ENCODE data around the gene SETD1A.

DNA sequence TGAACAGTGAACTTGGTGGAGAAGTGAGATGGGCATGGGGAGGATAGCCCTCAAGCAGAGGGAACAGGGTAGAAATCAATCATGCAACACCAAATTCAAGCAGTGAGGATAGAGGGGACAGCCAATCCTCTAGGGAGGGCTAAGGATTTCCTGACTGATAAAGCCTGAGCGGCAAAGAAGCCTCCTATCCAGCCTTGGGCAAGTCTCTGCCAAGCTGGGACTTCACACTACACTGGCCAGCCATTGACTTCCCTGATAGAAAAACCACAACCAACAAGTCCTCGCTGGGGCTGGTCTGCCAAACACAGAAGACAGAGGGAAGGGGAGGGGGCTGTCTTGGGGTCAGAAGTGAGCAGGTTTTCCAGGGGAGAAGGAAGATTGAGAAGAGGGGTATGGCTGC, 36.7 kb upstream of the SETD1A start:
- TF ChIP-seq EZH2 (IDR thresholded peaks at IDR 0.05; ENCODE audit: low read depth, low read length, severe bottlenecking) (no peak), POLR2A (IDR thresholded peaks at IDR 0.05; ENCODE audit: control extremely low read depth in 1 of 2, low read depth in 2 of 2, low read length in 2 of 2) (no peak)
- TF ChIP-seq, protein P1, sequence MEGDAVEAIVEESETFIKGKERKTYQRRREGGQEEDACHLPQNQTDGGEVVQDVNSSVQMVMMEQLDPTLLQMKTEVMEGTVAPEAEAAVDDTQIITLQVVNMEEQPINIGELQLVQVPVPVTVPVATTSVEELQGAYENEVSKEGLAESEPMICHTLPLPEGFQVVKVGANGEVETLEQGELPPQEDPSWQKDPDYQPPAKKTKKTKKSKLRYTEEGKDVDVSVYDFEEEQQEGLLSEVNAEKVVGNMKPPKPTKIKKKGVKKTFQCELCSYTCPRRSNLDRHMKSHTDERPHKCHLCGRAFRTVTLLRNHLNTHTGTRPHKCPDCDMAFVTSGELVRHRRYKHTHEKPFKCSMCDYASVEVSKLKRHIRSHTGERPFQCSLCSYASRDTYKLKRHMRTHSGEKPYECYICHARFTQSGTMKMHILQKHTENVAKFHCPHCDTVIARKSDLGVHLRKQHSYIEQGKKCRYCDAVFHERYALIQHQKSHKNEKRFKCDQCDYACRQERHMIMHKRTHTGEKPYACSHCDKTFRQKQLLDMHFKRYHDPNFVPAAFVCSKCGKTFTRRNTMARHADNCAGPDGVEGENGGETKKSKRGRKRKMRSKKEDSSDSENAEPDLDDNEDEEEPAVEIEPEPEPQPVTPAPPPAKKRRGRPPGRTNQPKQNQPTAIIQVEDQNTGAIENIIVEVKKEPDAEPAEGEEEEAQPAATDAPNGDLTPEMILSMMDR (IDR thresholded peaks at IDR 0.05; ENCODE audit: control extremely low read depth in 1 of 3, insufficient read depth in 1 of 3, low read depth in 1 of 3, low read length in 3 of 3), result no peak

All from H1 (cell line).